H9 (cell line): ENCODE results near the gene CSRNP3. TPM values are rescaled to one million over a fixed set of nuclear protein-coding genes. Genes with fewer than 3 reads are reported as not detected.

Source experiments
- DNase-seq: peaks from one replicate; pipeline ENCODE4 v3.0.0-alpha.2; 2017
- H2AFZ ChIP-seq: one replicate; pipeline ENCODE4 v1.6.1; 2013; ENCODE audit warnings: mild to moderate bottlenecking, low read length, control low read depth, moderate library complexity
- H2AK5ac ChIP-seq: 2 replicates; pipeline ENCODE4 v1.6.1; 2013; ENCODE audit warnings: low read length, control low read depth, mixed read lengths; ENCODE audit not compliant: insufficient read length
- H2BK120ac ChIP-seq: one replicate; pipeline ENCODE4 v1.6.1; 2013; ENCODE audit warnings: low read depth, mild to moderate bottlenecking, low read length, control low read depth, inconsistent platforms; ENCODE audit not compliant: poor library complexity, severe bottlenecking
- H2BK12ac ChIP-seq: 2 replicates; pipeline ENCODE4 v1.6.1; 2013; ENCODE audit warnings: low read length, control low read depth, mixed read lengths, low read depth; ENCODE audit not compliant: insufficient read length
- H2BK15ac ChIP-seq: 2 replicates; pipeline ENCODE4 v1.6.1; 2013; ENCODE audit warnings: low read depth, low read length, control low read depth
- H2BK20ac ChIP-seq: one replicate; pipeline ENCODE4 v1.6.1; 2013; ENCODE audit warnings: low read depth, mild to moderate bottlenecking, low read length, control low read depth, inconsistent platforms; ENCODE audit not compliant: poor library complexity, severe bottlenecking
- H2BK5ac ChIP-seq: 2 replicates; pipeline ENCODE4 v1.6.1; 2013; ENCODE audit warnings: low read length, control low read depth, mixed read lengths; ENCODE audit not compliant: insufficient read length
- H3K14ac ChIP-seq: 2 replicates; pipeline ENCODE4 v1.6.1; 2013; ENCODE audit warnings: low read length, control low read depth; ENCODE audit not compliant: insufficient read depth
- H3K18ac ChIP-seq: 2 replicates; pipeline ENCODE4 v1.6.1; 2013; ENCODE audit warnings: low read depth, mild to moderate bottlenecking, mixed read lengths, low read length, control low read depth; ENCODE audit not compliant: insufficient read length
- H3K23ac ChIP-seq: 2 replicates; pipeline ENCODE4 v1.6.1; 2013; ENCODE audit warnings: low read length, control low read depth, mixed read lengths, low read depth; ENCODE audit not compliant: insufficient read length
- H3K23me2 ChIP-seq: 2 replicates; pipeline ENCODE4 v1.6.1; 2013; ENCODE audit warnings: low read depth, mild to moderate bottlenecking, mixed read lengths, low read length, control low read depth; ENCODE audit not compliant: insufficient read length, poor library complexity, severe bottlenecking
- H3K27ac ChIP-seq: 2 replicates; pipeline ENCODE4 v1.5.1; 2013; ENCODE audit warnings: low read length, control low read depth, mixed read lengths, low read depth; ENCODE audit not compliant: insufficient read length
- H3K27me3 ChIP-seq: 2 replicates; pipeline ENCODE4 v1.6.1; 2013; ENCODE audit warnings: low read length, control low read depth, inconsistent platforms; ENCODE audit not compliant: insufficient read depth
- H3K4ac ChIP-seq: 2 replicates; pipeline ENCODE4 v1.6.1; 2013; ENCODE audit warnings: low read depth, mild to moderate bottlenecking, control low read depth, inconsistent platforms, low read length, moderate library complexity
- H3K4me1 ChIP-seq: 2 replicates; pipeline ENCODE4 v1.6.1; 2013; ENCODE audit warnings: low read length, control low read depth, inconsistent platforms; ENCODE audit not compliant: insufficient read depth
- H3K4me2 ChIP-seq: 2 replicates; pipeline ENCODE4 v1.6.1; 2013; ENCODE audit warnings: low read length, control low read depth, mixed read lengths; ENCODE audit not compliant: insufficient read length, insufficient read depth
- H3K56ac ChIP-seq: 2 replicates; pipeline ENCODE4 v1.6.1; 2013; ENCODE audit warnings: low read depth, mild to moderate bottlenecking, mixed read lengths, low read length, control low read depth; ENCODE audit not compliant: insufficient read length
- H3K79me1 ChIP-seq: 2 replicates; pipeline ENCODE4 v1.6.1; 2013; ENCODE audit warnings: low read depth, mild to moderate bottlenecking, moderate library complexity, low read length, control low read depth, inconsistent platforms; ENCODE audit not compliant: insufficient read depth, poor library complexity, severe bottlenecking
- H3K79me2 ChIP-seq: 2 replicates; pipeline ENCODE4 v1.6.1; 2013; ENCODE audit warnings: low read length, control low read depth, inconsistent platforms; ENCODE audit not compliant: insufficient read depth
- H3K9ac ChIP-seq: 2 replicates; pipeline ENCODE4 v1.6.1; 2013; ENCODE audit warnings: low read length, control low read depth, mixed read lengths; ENCODE audit not compliant: insufficient read length; ENCODE audit errors: extremely low read depth
- H3K9me3 ChIP-seq: one replicate; pipeline ENCODE4 v1.6.1; 2013; ENCODE audit warnings: low read depth, low read length, inconsistent platforms; ENCODE audit not compliant: control insufficient read depth
- H3T11ph ChIP-seq: one replicate; pipeline ENCODE4 v1.6.1; 2013; ENCODE audit warnings: mild to moderate bottlenecking, low read length, control low read depth, inconsistent platforms
- H4K20me1 ChIP-seq: one replicate; pipeline ENCODE4 v1.6.1; 2013; ENCODE audit not compliant: control insufficient read depth, insufficient read length, insufficient read depth
- H4K5ac ChIP-seq: 2 replicates; pipeline ENCODE4 v1.6.1; 2013; ENCODE audit warnings: low read depth, mild to moderate bottlenecking, mixed read lengths, low read length, control low read depth; ENCODE audit not compliant: insufficient read length
- H4K8ac ChIP-seq: replicated peaks from 2 replicates; pipeline ENCODE4 v1.6.1; 2013; ENCODE audit warnings: low read length, control low read depth, mixed read lengths, low read depth; ENCODE audit not compliant: insufficient read length
- H4K91ac ChIP-seq: 2 replicates; pipeline ENCODE4 v1.6.1; 2013; ENCODE audit warnings: low read depth, mild to moderate bottlenecking, moderate library complexity, mixed read lengths, low read length, control low read depth; ENCODE audit not compliant: insufficient read length
- H3K27ac Mint-ChIP-seq, 3 experiments: 2 replicates in 2 of 3; 3 replicates in 1 of 3; pipeline ENCODE4 v1.8.0; 2020 to 2021; ENCODE audit warnings: mixed read lengths in 3 of 3, mild to moderate bottlenecking in 1 of 3, moderate library complexity in 1 of 3
- H3K27me3 Mint-ChIP-seq: 2 replicates; pipeline ENCODE4 v1.8.0; 2021; ENCODE audit warnings: low read depth, mild to moderate bottlenecking, moderate library complexity, mixed read lengths
- H3K36me3 Mint-ChIP-seq, 3 experiments: 2 replicates in 2 of 3; 3 replicates in 1 of 3; pipeline ENCODE4 v1.8.0; 2020 to 2021; ENCODE audit warnings: low read depth in 3 of 3, mixed read lengths in 3 of 3; ENCODE audit not compliant: insufficient read depth in 1 of 3
- H3K4me1 Mint-ChIP-seq, 2 experiments: 2 replicates each; pipeline ENCODE4 v1.8.0; 2020; ENCODE audit warnings: mixed read lengths in 2 of 2
- H3K4me3 Mint-ChIP-seq, 2 experiments: 2 replicates in 1 of 2; 3 replicates in 1 of 2; pipeline ENCODE4 v1.8.0; 2020 to 2021; ENCODE audit warnings: mild to moderate bottlenecking in 2 of 2, mixed read lengths in 2 of 2, moderate library complexity in 1 of 2
- H3K9me3 Mint-ChIP-seq, 2 experiments: 2 replicates in 1 of 2; 3 replicates in 1 of 2; pipeline ENCODE4 v1.8.0; 2020; ENCODE audit warnings: mild to moderate bottlenecking in 2 of 2, mixed read lengths in 2 of 2, moderate library complexity in 1 of 2
- total RNA-seq: library from RNA; stranded (reverse); gene quantifications from 2 replicates; pipeline ENCODE4 v1.2.1, GENCODE V29; 2021
- TF ChIP-seq, protein P1 (sequence below): fragments of 200-600 bp; sonication (generic); conservative IDR thresholded peaks from 3 replicates; pipeline ENCODE4 v1.8.0; 2021; ENCODE audit warnings: antibody characterized with exemption, mild to moderate bottlenecking

The CSRNP3 gene
- total RNA-seq, 1 experiment from 2014 or later, result 3.6 TPM

DNA sequence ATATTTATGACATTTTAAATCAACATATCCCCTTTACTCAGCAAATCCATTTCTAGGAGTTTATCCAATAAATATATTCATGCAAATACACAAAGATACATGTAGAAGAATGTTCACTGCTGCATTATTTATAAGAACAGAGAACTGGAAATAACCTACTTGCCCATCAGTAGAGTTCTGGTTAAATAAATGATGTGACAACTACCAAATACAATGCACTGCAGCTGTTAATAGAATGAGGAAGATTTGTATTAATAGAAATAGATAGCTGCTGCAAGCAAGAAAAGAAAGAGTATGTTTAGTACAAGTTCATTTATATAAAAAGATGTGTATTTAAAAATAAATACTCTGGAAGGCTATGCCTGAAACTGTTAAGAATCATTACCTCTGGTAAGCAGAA, 49.3 kb upstream of the CSRNP3 start:
- no peak overlapping the region for H3K9ac ChIP-seq
- H3K56ac ChIP-seq, result no peak overlapping the region
- no peaks in the 10 kb centered on the region for H3K9me3 ChIP-seq
- H3T11ph ChIP-seq, result no peak overlapping the region
- H2BK120ac ChIP-seq, result no peak overlapping the region
- TF ChIP-seq, protein P1, sequence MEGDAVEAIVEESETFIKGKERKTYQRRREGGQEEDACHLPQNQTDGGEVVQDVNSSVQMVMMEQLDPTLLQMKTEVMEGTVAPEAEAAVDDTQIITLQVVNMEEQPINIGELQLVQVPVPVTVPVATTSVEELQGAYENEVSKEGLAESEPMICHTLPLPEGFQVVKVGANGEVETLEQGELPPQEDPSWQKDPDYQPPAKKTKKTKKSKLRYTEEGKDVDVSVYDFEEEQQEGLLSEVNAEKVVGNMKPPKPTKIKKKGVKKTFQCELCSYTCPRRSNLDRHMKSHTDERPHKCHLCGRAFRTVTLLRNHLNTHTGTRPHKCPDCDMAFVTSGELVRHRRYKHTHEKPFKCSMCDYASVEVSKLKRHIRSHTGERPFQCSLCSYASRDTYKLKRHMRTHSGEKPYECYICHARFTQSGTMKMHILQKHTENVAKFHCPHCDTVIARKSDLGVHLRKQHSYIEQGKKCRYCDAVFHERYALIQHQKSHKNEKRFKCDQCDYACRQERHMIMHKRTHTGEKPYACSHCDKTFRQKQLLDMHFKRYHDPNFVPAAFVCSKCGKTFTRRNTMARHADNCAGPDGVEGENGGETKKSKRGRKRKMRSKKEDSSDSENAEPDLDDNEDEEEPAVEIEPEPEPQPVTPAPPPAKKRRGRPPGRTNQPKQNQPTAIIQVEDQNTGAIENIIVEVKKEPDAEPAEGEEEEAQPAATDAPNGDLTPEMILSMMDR, result no peak
- no peak overlapping the region for H3K27ac ChIP-seq
- H4K5ac ChIP-seq, result no peak overlapping the region
- H3K27ac Mint-ChIP-seq, result no peak overlapping the region
- no peak for DNase-seq
- H3K4me3 Mint-ChIP-seq, result no peak overlapping the region
- H3K18ac ChIP-seq, result no peak overlapping the region
- no peak overlapping the region for H4K91ac ChIP-seq
- H3K4me2 ChIP-seq, result no peak overlapping the region
- no peaks in the 10 kb centered on the region for H4K20me1 ChIP-seq
- H3K79me1 ChIP-seq, result no peaks in the 10 kb centered on the region
- H2BK15ac ChIP-seq, result no peak overlapping the region
- H3K4me1 ChIP-seq, result no peaks in the 10 kb centered on the region
- H2AFZ ChIP-seq, result no peak overlapping the region
- H3K14ac ChIP-seq, result no peak overlapping the region
- H3K23ac ChIP-seq, result no peak overlapping the region
- no peak overlapping the region for H2AK5ac ChIP-seq
- H2BK5ac ChIP-seq, result no peak overlapping the region
- no peak overlapping the region for H4K8ac ChIP-seq
- no peak overlapping the region for H2BK20ac ChIP-seq
- no peaks in the 10 kb centered on the region for H3K23me2 ChIP-seq
- H3K27me3 ChIP-seq, result no peaks in the 10 kb centered on the region
- H2BK12ac ChIP-seq, result no peak overlapping the region
- peaks cover 2% of the 10 kb centered on the region; the same call in 1 of the 2 replicates for H3K27me3 Mint-ChIP-seq
- H3K4ac ChIP-seq, result no peak overlapping the region
- peaks cover 38 to 49% of the 10 kb centered on the region in 2 experiments for H3K9me3 Mint-ChIP-seq
- H3K36me3 Mint-ChIP-seq, result peaks cover 29 to 54% (median 41%) of the 10 kb centered on the region in 3 experiments
- H3K4me1 Mint-ChIP-seq, result peaks cover 12 to 13% of the 10 kb centered on the region in 2 experiments
- H3K79me2 ChIP-seq, result no peaks in the 10 kb centered on the region
